K562 treated with DMSO at 1 percent for 12 hours (cell line): Measurements from ENCODE around the gene NAALADL1. TPM values are rescaled to one million over a fixed set of nuclear protein-coding genes. Genes with fewer than 3 reads are reported as not detected.

ENCODE experiments used
- total RNA-seq: library from RNA; unstranded; fragments of 300-600 nt; gene quantifications from 2 replicates; pipeline ENCODE4 v1.2.3, GENCODE V29; 2022; ENCODE audit not compliant: insufficient read depth

The NAALADL1 gene, protein sequence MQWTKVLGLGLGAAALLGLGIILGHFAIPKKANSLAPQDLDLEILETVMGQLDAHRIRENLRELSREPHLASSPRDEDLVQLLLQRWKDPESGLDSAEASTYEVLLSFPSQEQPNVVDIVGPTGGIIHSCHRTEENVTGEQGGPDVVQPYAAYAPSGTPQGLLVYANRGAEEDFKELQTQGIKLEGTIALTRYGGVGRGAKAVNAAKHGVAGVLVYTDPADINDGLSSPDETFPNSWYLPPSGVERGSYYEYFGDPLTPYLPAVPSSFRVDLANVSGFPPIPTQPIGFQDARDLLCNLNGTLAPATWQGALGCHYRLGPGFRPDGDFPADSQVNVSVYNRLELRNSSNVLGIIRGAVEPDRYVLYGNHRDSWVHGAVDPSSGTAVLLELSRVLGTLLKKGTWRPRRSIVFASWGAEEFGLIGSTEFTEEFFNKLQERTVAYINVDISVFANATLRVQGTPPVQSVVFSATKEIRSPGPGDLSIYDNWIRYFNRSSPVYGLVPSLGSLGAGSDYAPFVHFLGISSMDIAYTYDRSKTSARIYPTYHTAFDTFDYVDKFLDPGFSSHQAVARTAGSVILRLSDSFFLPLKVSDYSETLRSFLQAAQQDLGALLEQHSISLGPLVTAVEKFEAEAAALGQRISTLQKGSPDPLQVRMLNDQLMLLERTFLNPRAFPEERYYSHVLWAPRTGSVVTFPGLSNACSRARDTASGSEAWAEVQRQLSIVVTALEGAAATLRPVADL
- 0.42 and 0.60 TPM in 2 replicates for total RNA-seq

DNA sequence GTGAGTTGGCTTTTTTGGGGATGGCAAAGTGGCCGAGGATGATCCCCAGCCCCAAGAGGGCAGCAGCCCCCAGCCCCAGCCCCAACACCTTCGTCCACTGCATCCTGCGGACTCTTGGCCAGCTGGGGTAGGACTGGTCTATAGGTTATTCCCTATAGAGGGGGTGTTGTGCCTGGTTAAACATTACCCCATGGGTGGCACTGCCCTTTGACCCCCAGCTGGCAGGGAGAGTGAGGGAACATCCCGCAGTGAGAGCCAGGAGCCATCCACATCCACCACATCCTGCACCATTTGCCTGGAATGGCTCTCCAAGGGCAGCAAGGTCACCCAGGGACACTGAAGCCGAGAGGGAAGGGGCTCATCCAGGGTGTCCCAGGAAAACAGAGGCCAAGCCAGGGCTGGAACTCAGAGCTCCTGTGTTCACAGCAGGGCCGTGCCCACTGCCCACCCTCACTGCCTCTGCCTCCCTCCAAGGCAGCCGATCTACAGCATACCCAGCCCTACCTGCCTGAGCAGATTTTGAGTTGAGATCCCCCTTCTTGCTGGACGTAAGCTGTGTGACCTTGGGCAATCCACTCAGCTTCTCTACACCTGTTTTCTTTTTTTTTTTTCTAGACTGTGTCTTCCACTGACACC lies at the start of gene NAALADL1:
TSS of gene NAALADL1 (minus strand) at position 135 of the 636 bp plus-strand sequence. CDS start at position 103, 32 bp downstream.

DNA sequence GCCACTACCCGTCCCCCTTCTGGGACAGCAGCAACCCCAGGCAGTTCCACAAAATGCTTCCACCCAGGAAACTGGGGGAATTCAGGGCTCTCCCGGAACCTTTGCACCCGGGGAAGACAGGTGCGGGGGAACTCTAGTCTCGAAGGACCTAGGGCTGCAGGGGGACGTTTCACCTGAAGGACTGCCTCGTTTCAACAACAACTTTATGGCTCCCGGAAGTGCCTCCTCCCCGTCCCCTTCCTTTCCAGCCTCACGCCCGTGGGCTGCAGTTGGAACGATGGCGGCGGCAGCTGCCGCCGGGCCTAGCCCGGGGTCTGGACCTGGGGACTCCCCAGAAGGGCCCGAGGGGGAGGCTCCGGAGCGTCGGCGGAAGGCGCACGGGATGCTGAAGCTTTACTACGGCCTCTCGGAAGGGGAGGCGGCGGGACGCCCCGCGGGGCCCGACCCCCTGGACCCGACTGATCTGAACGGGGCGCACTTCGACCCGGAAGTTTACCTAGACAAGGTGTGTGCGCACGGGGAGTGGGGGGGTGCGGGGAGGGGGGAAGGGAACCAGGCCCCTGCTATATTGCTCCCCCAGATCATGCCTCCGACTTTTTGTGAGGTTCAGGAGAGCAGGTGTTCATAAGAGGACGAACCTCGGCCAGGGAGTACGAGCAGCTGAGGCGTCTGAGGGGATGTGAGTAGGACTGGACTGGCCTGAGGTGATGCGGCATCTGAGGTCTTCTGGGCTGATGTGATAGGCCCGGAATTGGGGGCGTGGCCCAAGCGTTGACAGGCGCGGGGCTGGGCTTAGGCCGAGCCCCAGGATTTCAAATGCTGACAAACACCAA lies 37.8 kb upstream of the NAALADL1 start, which contains the start of gene VPS51:
TSS of gene VPS51 (plus strand) at position 241 of the 833 bp plus-strand sequence. CDS start at position 278, 37 bp downstream.

DNA sequence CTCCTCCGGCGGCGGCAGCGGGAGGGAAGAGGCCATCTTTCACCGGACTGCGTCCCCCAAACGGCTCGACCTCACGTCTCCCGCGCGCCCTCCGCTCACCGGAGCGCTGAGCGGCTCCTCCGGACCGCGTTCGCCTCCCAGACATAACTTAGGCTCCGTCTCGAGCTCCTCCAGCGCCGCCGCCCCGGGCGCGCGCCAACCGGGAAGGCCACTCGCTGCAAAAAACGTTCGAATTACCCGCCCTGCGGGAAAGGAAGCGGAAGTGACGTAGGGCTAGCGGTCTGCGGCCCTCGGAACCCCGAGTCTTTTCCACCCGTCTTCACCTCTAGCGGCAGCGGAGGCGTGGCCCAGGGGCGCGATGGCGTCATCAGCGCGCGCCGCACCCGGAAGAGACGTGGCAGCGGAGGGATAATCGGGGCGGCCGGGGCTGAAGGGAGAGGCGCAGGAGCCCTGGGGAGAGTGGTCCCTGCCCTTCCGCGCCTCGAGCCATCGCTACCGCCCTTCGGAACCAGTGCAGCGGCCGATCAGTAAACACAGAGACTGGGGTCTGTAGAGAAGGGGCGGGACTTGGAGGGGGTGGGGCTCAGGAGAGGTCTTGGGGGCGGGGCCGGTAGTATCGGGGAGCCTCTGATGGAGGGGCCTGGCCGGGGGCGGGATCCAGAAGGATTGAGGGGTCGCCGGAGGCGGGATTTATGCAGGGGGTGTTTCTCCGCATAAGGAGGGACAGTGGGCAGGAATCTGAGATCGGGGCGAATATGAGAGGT lies 25.7 kb upstream of the NAALADL1 start, which contains the start of the genes CDCA5 and ZFPL1:
TSS of gene CDCA5 (minus strand) at position 207 of the 764 bp plus-strand sequence. CDS start at position 145, 62 bp downstream.
TSS of gene ZFPL1 (plus strand) at position 389 of the 764 bp plus-strand sequence. CDS start 477 bp downstream, outside the sequence.

DNA sequence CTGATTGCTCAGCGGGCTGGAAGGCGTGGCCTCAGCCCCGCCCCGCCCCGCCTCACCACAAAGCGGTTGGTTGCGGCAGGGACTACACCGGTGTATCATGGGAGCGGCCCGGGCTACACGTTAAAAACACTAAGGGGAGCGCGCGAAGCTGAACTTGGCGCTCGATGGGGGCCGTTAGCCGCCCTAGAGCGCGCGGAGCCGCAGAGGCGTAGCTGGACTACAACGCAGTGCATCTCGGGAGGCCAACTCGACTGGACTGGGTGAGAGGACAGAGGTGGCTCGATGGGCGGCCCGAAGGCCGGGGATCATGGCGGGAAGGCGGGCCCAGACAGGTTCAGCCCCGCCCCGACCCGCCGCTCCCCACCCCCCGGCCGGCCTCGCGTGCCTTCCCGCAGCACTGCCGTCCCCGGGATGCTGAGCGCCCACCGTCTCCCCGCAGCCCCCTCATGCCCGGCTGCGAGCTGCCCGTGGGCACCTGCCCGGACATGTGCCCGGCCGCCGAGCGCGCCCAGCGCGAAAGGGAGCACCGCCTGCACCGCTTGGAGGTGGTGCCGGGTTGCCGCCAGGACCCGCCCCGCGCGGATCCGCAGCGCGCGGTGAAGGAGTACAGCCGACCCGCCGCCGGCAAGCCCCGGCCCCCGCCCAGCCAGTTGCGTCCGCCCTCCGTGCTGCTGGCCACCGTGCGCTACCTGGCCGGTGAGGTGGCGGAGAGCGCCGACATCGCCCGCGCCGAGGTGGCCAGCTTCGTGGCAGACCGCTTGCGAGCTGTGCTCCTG lies 17.3 kb downstream of the NAALADL1 start, which contains the start of gene SAC3D1:
TSS of gene SAC3D1 (plus strand) at position 364 of the 776 bp plus-strand sequence. CDS start at position 447, 83 bp downstream.

DNA sequence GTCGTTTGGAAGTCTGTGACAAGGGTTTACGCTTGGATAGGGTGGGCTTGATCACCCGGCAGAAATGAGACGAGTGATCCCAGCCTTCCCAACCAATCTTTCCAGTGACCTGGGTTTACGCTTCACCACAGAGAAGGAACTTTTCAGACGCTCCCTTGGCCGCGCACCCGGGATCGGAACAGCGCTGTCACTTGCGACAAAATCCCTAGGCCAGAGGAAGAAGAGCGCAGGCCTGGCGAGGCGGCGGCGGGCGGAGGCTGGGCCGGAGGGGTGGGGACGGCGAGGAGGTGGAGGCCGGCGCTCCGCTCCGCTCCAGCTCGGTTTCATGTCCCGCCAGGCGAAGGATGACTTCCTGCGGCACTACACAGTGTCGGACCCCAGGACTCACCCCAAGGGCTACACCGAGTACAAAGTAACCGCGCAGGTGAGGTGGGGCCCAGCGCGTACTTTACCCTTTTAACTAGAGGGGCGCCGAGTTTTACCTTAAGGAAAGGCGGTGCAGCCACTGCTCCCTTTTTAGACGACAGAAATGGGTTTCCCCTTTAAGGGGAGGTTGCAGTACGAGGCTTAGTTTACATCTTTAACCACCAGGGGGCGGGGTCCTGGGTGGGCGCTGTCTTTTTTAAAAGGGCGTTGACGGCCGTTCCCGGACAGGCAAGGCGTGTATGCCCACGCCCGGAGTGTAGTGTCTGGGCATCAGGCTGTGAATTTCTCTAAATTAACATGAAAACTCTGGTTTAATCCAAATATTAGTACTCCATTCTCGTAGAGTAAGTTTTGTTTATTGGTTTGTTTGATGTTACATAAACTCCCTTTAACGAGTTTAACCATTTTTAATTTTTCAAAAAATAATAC lies 30.9 kb downstream of the NAALADL1 start, which contains the start of gene SNX15:
TSS of gene SNX15 (plus strand) at position 227 of the 855 bp plus-strand sequence. CDS start at position 326, 99 bp downstream.

DNA sequence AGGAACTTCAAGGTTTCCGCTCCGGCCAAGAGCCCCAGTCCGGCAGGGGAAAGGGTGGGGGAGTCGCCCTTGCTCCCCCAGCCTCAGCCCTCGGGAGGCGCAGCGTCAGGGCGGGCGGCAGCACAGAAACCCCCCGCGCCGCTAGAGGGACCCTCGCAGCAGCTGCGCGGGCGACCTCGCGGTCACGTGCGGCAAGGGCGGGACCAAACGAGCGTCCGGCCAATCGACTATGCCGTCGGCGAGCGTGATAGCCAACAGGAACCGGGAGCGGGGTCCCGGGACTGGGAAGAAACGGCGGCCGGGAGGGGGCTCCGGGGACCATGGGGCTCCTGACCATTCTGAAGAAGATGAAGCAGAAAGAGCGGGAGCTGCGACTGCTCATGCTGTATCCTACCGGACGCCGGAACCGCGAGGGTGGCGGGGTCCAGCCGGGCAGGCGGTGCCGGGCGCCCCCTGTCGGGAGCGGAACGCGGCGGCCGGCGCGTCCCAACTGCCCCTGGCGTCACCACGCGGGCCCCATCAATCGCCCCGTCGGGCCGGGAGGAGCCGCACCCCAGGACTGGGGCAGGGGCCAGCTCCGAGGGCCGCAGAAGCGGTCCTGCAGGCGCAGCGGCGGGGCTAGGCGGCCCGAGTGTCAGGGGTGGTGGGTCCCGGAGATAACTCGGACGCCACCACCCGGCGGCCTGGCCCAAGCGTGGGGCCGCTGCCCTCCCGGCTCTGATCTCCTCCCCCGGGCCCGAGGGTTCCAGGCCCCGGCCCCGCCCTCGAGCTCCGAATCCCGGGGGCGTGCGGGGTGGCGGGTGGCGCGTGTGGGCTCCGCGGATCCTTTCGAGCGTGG lies 44.2 kb downstream of the NAALADL1 start, which contains the start of gene ARL2:
TSS of gene ARL2 (plus strand) at position 273 of the 838 bp plus-strand sequence. CDS start at position 321, 48 bp downstream.

DNA sequence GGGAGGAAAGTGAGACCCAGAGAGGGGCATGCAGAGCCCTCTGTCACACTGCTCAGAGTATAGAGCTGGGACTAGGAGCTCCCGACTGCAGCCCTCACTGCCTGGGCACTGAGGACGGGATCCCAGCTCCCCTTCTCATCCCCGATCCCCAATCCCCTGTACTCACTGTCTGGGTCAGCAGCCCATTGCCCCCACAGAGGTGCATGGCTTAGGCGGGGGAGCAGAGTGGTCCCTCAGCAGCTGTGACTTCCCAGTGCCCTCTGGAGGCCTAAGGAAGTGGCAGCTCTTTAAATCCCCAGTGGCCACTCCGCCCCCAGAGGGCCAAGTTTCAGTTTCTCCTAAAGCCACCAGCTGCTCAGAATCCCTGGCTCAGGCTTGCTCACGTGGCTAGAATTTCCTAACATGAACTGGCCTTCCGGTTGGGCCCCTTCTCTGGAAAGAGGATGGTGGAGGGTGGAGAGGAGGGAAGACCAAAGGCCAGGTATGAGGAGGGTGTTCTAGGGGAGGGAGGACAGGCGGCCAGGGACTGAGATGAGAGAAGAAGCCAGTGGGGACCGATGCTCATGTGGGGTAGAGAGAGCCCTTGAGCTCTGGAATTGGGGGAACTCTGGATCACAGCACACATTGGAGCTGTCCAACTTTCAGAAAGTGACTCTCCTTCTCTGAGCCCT lies 61.5 kb downstream of the NAALADL1 start, which contains the start of gene BATF2:
TSS of gene BATF2 (minus strand) at position 262 of the 671 bp plus-strand sequence. CDS start at position 205, 57 bp downstream.

Other genes with a start within 250 kb of the NAALADL1 start
- 25.2 and 52.6 TPM in 2 replicates for gene MEN1, start 248.0 kb downstream of the NAALADL1 start, total RNA-seq
- 9.7 and 10.2 TPM in 2 replicates for gene CDC42BPG, start 213.9 kb downstream of the NAALADL1 start, total RNA-seq
- gene EHD1, start 179.9 kb downstream of the NAALADL1 start, total RNA-seq = 40.6 and 54.9 TPM in 2 replicates
- gene ATG2A, start 141.3 kb downstream of the NAALADL1 start, total RNA-seq = 39.0 and 52.7 TPM in 2 replicates
- gene PPP2R5B, start 133.9 kb downstream of the NAALADL1 start, total RNA-seq = 8.6 and 17.6 TPM in 2 replicates
- not detected in 2 replicates for gene GPHA2, start 122.7 kb downstream of the NAALADL1 start, total RNA-seq
- not detected in 2 replicates for gene MAJIN, start 86.4 kb downstream of the NAALADL1 start, total RNA-seq
- gene BATF2, start 61.6 kb downstream of the NAALADL1 start, total RNA-seq = 5.1 and 7.1 TPM in 2 replicates
- 96.4 and 125 TPM in 2 replicates for gene ARL2, start 44.4 kb downstream of the NAALADL1 start, total RNA-seq
- 35.5 and 47.3 TPM in 2 replicates for gene SNX15, start 31.1 kb downstream of the NAALADL1 start, total RNA-seq
- 47.0 and 58.8 TPM in 2 replicates for gene SAC3D1, start 17.3 kb downstream of the NAALADL1 start, total RNA-seq
- gene CDCA5, start 25.5 kb upstream of the NAALADL1 start, total RNA-seq = 75.1 and 95.6 TPM in 2 replicates
- gene ZFPL1, start 25.7 kb upstream of the NAALADL1 start, total RNA-seq = 71.0 and 72.9 TPM in 2 replicates
- 109 and 208 TPM in 2 replicates for gene VPS51, start 37.7 kb upstream of the NAALADL1 start, total RNA-seq
- 21.6 and 28.9 TPM in 2 replicates for gene TM7SF2, start 53.3 kb upstream of the NAALADL1 start, total RNA-seq
- gene ZNHIT2, start 59.1 kb upstream of the NAALADL1 start, total RNA-seq = 23.0 and 39.0 TPM in 2 replicates
- 1,026 and 1,686 TPM in 2 replicates for gene FAU, start 63.6 kb upstream of the NAALADL1 start, total RNA-seq
- 68.8 and 87.9 TPM in 2 replicates for gene MRPL49, start 63.8 kb upstream of the NAALADL1 start, total RNA-seq
- 30.5 and 61.8 TPM in 2 replicates for gene SYVN1, start 76.0 kb upstream of the NAALADL1 start, total RNA-seq
- gene SPDYC, start 111.7 kb upstream of the NAALADL1 start, total RNA-seq = 15.3 and 19.5 TPM in 2 replicates
- gene CAPN1, start 123.4 kb upstream of the NAALADL1 start, total RNA-seq = 157 and 166 TPM in 2 replicates
- gene POLA2, start 203.4 kb upstream of the NAALADL1 start, total RNA-seq = 24.4 and 36.9 TPM in 2 replicates